HepG2 (cell line): Measurements from ENCODE around the gene KCTD1. TPM values are rescaled to one million over a fixed set of nuclear protein-coding genes. Genes with fewer than 3 reads are reported as not detected.
A peak's percentile ranks its signal among the peaks of the same experiment; 100 is the strongest.

Experiments
- ETV6 ChIP-seq: sonication (generic); formaldehyde crosslinking; conservative IDR thresholded peaks from 2 replicates; pipeline ENCODE4 v1.4.0; 2020; ENCODE audit warnings: missing genetic modification reagents
- PBX2 ChIP-seq: IDR thresholded peaks from 2 replicates; pipeline ENCODE4 v1.6.1; 2016; ENCODE audit warnings: control low read depth
- POGZ ChIP-seq: sonication (generic); formaldehyde crosslinking; IDR thresholded peaks from 2 replicates; pipeline ENCODE4 v1.4.0; 2020; ENCODE audit warnings: mild to moderate bottlenecking, missing genetic modification reagents
- RBFOX2 ChIP-seq: fragments of 200-400 bp; formaldehyde crosslinking; IDR thresholded peaks from 2 replicates; pipeline ENCODE4 v1.6.1; 2017; ENCODE audit warnings: low read depth, mild to moderate bottlenecking, low read length
- SMC3 ChIP-seq: IDR thresholded peaks from 2 replicates; pipeline ENCODE4 v1.6.1; 2011; ENCODE audit warnings: low read length, improper control_type of control experiment
- microRNA-seq: library from miRNA; unstranded; fragments of <30 nt; microRNA quantifications from one replicate; pipeline ENCODE4, GENCODE V29; 2020
- polyA plus RNA-seq, 8 experiments: library from polyadenylated mRNA; depleted of rRNA in 3 of 8; stranded (reverse) in 7 of 8; unstranded in 1 of 8; fragments of >200 nt; fragmentation: Illumina TruSeq in 4 of 8; extraction: Trizol in 4 of 8; gene quantifications; 2 replicates each; pipeline versions ENCODE4 v1.2.1 to v1.2.3, GENCODE V29; 2011 to 2016; ENCODE audit warnings: low read depth in 4 of 8, missing spikeins in 1 of 8, mixed read lengths in 1 of 8; ENCODE audit not compliant: insufficient read depth in 1 of 8
- small RNA-seq, 3 experiments: library from RNA; depleted of rRNA; stranded (forward); fragments of <200 nt; gene quantifications; one replicate each; pipeline ENCODE3, GENCODE V24; 2012; ENCODE audit warnings: low read depth in 2 of 3, low replicate concordance in 1 of 3; ENCODE audit not compliant: insufficient read length in 3 of 3, insufficient read depth in 2 of 3
- total RNA-seq, 5 experiments: library from RNA; depleted of rRNA; stranded (reverse); fragments of >200 nt; fragmentation: Illumina TruSeq; extraction: Trizol; gene quantifications; 2 replicates each; pipeline ENCODE4 v1.2.3, GENCODE V29; 2016; ENCODE audit warnings: low read depth in 1 of 5
- TF ChIP-seq, protein P1 (sequence below): sonication (generic); formaldehyde crosslinking; IDR thresholded peaks from 2 replicates; pipeline ENCODE4 v1.5.0; 2020; ENCODE audit warnings: mild to moderate bottlenecking, missing genetic modification reagents, borderline replicate concordance

Gene KCTD1
- total and polyA plus RNA-seq, 2 of the 13 experiments (the other 11 are each of a cell fraction or from before 2014, with no cell fraction given), result 2.7 to 6.8 TPM

GRCh38 chr18:26405190-26405801, 143.1 kb downstream of the KCTD1 start (continued):
- TF ChIP-seq PBX2 (CRISPR knock-in tag) (no peak), RBFOX2 (no peak), SMC3 (peak; percentile 73), ETV6 (CRISPR knock-in tag) (no peak), POGZ (CRISPR knock-in tag) (no peak)
- TF ChIP-seq, protein P1, sequence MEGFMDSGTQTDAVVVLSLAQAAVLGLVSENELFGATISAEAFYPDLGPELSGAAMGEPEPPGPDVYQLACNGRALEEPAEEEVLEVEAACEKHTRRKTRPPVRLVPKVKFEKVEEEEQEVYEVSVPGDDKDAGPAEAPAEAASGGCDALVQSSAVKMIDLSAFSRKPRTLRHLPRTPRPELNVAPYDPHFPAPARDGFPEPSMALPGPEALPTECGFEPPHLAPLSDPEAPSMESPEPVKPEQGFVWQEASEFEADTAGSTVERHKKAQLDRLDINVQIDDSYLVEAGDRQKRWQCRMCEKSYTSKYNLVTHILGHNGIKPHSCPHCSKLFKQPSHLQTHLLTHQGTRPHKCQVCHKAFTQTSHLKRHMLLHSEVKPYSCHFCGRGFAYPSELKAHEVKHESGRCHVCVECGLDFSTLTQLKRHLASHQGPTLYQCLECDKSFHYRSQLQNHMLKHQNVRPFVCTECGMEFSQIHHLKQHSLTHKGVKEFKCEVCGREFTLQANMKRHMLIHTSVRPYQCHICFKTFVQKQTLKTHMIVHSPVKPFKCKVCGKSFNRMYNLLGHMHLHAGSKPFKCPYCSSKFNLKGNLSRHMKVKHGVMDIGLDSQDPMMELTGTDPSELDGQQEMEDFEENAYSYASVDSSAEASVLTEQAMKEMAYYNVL, result no peak

Small RNA genes within 50 kb of the gene (microRNA-seq; reads per million reads assigned to microRNA genes)
- not detected for gene MIR8057

Small RNA genes within 50 kb of the gene (small RNA-seq; reads per million reads assigned to genes)
- 0 reads per million in 3 experiments for gene MIR8057
